HepG2 (cell line): ENCODE data around the gene PID1.

ENCODE experiments used
- SAP130 ChIP-seq: IDR thresholded peaks from 2 replicates; pipeline ENCODE4 v1.6.1; 2016; ENCODE audit warnings: low read depth
- ZNF124 ChIP-seq: sonication (generic); formaldehyde crosslinking; IDR thresholded peaks from 2 replicates; pipeline ENCODE4 v1.4.0; 2020; ENCODE audit warnings: missing genetic modification reagents
- ZNF382 ChIP-seq: sonication (generic); formaldehyde crosslinking; IDR thresholded peaks from 2 replicates; pipeline ENCODE4 v1.5.0; 2020; ENCODE audit warnings: missing genetic modification reagents, mild to moderate bottlenecking, borderline replicate concordance
- ZNF652 ChIP-seq: IDR thresholded peaks from 2 replicates; pipeline ENCODE4 v1.6.1; 2016; ENCODE audit warnings: low read depth, borderline replicate concordance
- TF ChIP-seq, protein P1 (sequence below), 2 experiments: IDR thresholded peaks; 2 replicates each; pipeline ENCODE4 v1.6.1; 2011 to 2012; ENCODE audit warnings: low read length in 2 of 2, borderline replicate concordance in 1 of 2, low read depth in 1 of 2, mild to moderate bottlenecking in 1 of 2, moderate library complexity in 1 of 2

DNA sequence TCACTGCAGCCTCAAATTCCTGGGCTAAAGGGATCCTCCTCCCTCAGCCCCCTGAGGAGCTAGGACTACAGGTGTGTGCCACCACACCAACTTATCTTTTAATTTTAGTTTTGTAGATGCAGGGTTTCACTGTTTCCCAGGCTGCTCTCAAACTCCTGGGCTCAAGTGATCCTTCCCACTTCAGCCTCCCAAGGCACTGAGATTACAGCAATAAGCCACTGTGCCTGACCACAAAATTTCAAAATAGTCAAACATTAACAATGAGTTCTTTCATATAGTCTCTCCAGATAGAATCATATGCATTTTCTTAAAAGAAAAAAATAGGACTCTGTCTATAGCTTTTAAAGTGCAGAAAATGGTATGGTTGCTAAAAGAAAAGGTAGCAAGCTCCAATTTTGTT lies 24.9 kb upstream of the PID1 start:
- TF ChIP-seq ZNF652 (CRISPR knock-in tag) = no peak
- no peak for TF ChIP-seq SAP130 (CRISPR knock-in tag)
- no peak for TF ChIP-seq ZNF124 (CRISPR knock-in tag)
- TF ChIP-seq ZNF382 (CRISPR knock-in tag) = no peak
- TF ChIP-seq, protein P1, sequence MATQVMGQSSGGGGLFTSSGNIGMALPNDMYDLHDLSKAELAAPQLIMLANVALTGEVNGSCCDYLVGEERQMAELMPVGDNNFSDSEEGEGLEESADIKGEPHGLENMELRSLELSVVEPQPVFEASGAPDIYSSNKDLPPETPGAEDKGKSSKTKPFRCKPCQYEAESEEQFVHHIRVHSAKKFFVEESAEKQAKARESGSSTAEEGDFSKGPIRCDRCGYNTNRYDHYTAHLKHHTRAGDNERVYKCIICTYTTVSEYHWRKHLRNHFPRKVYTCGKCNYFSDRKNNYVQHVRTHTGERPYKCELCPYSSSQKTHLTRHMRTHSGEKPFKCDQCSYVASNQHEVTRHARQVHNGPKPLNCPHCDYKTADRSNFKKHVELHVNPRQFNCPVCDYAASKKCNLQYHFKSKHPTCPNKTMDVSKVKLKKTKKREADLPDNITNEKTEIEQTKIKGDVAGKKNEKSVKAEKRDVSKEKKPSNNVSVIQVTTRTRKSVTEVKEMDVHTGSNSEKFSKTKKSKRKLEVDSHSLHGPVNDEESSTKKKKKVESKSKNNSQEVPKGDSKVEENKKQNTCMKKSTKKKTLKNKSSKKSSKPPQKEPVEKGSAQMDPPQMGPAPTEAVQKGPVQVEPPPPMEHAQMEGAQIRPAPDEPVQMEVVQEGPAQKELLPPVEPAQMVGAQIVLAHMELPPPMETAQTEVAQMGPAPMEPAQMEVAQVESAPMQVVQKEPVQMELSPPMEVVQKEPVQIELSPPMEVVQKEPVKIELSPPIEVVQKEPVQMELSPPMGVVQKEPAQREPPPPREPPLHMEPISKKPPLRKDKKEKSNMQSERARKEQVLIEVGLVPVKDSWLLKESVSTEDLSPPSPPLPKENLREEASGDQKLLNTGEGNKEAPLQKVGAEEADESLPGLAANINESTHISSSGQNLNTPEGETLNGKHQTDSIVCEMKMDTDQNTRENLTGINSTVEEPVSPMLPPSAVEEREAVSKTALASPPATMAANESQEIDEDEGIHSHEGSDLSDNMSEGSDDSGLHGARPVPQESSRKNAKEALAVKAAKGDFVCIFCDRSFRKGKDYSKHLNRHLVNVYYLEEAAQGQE (IDR thresholded peaks at IDR 0.05; ENCODE audit: borderline replicate concordance in 1 of 2, low read depth in 1 of 2, low read length in 2 of 2) = no peak
